Measurements from ENCODE around the gene ERFE.
"Not testable (repeated sequence)": the region's sequence is repeated elsewhere in the genome, so short reads cannot be mapped to it uniquely, and the experiment has no call there.

ERFE gene

GRCh38 chr2:238167344-238167715, 8.6 kb downstream of the ERFE start:
- TF ChIP-seq, protein P1, sequence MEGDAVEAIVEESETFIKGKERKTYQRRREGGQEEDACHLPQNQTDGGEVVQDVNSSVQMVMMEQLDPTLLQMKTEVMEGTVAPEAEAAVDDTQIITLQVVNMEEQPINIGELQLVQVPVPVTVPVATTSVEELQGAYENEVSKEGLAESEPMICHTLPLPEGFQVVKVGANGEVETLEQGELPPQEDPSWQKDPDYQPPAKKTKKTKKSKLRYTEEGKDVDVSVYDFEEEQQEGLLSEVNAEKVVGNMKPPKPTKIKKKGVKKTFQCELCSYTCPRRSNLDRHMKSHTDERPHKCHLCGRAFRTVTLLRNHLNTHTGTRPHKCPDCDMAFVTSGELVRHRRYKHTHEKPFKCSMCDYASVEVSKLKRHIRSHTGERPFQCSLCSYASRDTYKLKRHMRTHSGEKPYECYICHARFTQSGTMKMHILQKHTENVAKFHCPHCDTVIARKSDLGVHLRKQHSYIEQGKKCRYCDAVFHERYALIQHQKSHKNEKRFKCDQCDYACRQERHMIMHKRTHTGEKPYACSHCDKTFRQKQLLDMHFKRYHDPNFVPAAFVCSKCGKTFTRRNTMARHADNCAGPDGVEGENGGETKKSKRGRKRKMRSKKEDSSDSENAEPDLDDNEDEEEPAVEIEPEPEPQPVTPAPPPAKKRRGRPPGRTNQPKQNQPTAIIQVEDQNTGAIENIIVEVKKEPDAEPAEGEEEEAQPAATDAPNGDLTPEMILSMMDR (IDR thresholded peaks at IDR 0.05; ENCODE audit: low read depth, low read length) = no peak
- in situ Hi-C loops (cut with HindIII; ENCODE audit: low sequenced_read_pairs) = no loop called here

GRCh38 chr2:238167761-238168160, 9.0 kb downstream of the ERFE start:
- TF ChIP-seq, protein P1 (IDR thresholded peaks at IDR 0.05; ENCODE audit: low read depth, low read length) = no peak
- in situ Hi-C loops (cut with HindIII; ENCODE audit: low sequenced_read_pairs) = no loop called here
- H3K4me3 ChIP-seq (ENCODE audit: low read depth, low read length) = no peak overlapping the region
- no peak for DNase-seq (ENCODE audit: low read depth, low spot score)

More at GRCh38 chr2:238167344-238167715, 8.6 kb downstream of the ERFE start:
- H3K4me3 ChIP-seq (ENCODE audit: low read depth, low read length) = no peak overlapping the region
- no peak for DNase-seq (ENCODE audit: low read depth, low spot score)

DNA sequence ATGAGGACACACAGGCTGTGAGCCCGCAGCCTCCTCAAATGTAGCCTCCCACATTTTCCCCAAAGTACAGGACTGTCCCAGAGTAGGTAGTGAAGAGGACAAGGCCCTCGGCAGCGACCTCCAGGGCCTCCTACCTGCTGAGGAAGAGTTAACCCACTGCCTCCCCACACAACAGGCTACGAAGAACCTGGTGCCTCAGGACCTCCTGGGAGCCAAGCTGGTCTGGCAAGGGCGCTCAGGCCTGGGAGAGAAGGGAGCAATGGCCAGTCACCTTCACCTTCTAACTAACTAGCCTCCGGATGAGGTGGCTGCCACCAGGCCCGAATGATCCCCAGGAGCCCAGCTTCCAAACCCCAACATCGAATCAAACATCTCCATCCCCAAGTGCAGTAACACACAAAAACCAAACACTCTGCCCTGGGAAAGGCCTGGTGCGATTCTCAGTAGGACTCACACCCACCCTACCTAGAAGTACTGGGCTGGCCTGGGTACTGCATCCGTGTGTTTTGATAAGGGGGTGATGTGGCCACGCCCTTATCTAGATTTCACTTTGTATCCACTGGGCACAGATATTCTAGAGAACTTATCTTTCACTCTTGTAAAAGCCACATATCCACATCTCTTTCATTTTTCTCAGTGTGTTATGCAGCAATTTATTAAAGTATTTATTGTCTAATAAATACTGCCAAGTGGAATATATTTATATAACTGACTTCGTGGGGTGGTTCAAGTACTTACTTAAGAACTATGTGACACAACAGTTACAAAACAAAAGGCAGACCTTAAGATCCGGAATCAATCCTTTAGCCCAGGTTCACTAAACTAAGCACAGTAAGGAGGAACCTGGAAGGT, 9.7 kb downstream of the ERFE start:
- in situ Hi-C loops (cut with HindIII; ENCODE audit: low sequenced_read_pairs) = no loop called here

GRCh38 chr2:238169048-238169707, 10.4 kb downstream of the ERFE start:
- TF ChIP-seq, protein P1 (IDR thresholded peaks at IDR 0.05; ENCODE audit: low read depth, low read length) = no peak
- DNase-seq (ENCODE audit: low read depth, low spot score) = peak; percentile 96
- no peak overlapping the region for H3K4me3 ChIP-seq (ENCODE audit: low read depth, low read length)
- in situ Hi-C loops (cut with HindIII; ENCODE audit: low sequenced_read_pairs) = no loop called here

More for the DNA sequence above, 9.7 kb downstream of the ERFE start:
- no peak for DNase-seq (ENCODE audit: low read depth, low spot score)
- H3K4me3 ChIP-seq (ENCODE audit: low read depth, low read length) = no peak overlapping the region
- TF ChIP-seq, protein P1 (IDR thresholded peaks at IDR 0.05; ENCODE audit: low read depth, low read length) = no peak

GRCh38 chr2:238169708-238170251, 11.0 kb downstream of the ERFE start:
- TF ChIP-seq, protein P1 (IDR thresholded peaks at IDR 0.05; ENCODE audit: low read depth, low read length) = no peak
- in situ Hi-C loops (cut with HindIII; ENCODE audit: low sequenced_read_pairs) = no loop called here
- DNase-seq (ENCODE audit: low read depth, low spot score) = peak; percentile 94
- H3K4me3 ChIP-seq (ENCODE audit: low read depth, low read length) = no peak overlapping the region

DNA sequence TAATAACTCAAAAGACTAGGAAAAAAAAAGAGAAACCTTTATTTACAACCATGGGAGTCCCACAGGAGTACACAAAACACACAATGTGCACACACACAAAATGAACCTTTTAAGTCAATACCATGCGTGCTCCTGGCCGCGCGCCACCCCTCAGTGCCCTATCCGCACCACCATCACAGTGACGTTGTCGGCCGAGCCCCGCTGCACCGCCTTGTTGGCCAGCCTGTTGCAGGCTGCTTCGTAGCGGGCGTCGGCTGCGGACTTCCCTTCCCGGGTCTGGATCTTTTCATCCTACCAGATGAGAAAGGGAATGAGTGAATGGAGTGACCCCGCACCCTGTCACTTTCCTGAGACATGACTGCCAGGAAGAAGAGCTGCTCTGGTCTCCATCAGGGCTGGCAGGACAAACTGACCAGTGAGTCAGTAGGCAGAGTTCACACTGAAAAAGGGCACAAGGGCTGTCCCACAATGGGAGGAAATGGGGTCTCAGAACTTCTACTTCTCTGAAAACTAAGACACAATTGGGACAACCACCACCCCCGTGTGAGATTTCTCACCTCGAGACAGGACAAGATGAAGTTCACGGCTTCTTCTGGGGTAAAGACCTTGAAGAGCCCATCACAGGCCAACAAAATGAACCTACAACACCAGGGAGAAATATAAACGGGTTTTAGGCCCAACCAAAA, 11.8 kb downstream of the ERFE start:
- H3K4me3 ChIP-seq (ENCODE audit: low read depth, low read length) = no peak overlapping the region
- in situ Hi-C loops (cut with HindIII; ENCODE audit: low sequenced_read_pairs) = no loop called here
- DNase-seq (ENCODE audit: low read depth, low spot score) = no peak
- TF ChIP-seq, protein P1 (IDR thresholded peaks at IDR 0.05; ENCODE audit: low read depth, low read length) = no peak

- H3K4me3 ChIP-seq (ENCODE audit: low read depth, low read length); in situ Hi-C loops (cut with HindIII; ENCODE audit: low sequenced_read_pairs); DNase-seq (ENCODE audit: low read depth, low spot score): not testable (repeated sequence)
These were observed 12.3 kb downstream of the ERFE start for GRCh38 chr2:238171072-238171431.

Measured in astrocyte of the spinal cord (primary cell).